HG03432 (cell line): ENCODE data around the gene CDON.

Source experiments
- ATAC-seq: cut with Tn5 transposase; IDR thresholded peaks from one replicate; pipeline ENCODE4 v1.9.1; 2021; ENCODE audit warnings: mild to moderate bottlenecking, moderate library complexity; ENCODE audit not compliant: unreplicated experiment

The CDON gene

DNA sequence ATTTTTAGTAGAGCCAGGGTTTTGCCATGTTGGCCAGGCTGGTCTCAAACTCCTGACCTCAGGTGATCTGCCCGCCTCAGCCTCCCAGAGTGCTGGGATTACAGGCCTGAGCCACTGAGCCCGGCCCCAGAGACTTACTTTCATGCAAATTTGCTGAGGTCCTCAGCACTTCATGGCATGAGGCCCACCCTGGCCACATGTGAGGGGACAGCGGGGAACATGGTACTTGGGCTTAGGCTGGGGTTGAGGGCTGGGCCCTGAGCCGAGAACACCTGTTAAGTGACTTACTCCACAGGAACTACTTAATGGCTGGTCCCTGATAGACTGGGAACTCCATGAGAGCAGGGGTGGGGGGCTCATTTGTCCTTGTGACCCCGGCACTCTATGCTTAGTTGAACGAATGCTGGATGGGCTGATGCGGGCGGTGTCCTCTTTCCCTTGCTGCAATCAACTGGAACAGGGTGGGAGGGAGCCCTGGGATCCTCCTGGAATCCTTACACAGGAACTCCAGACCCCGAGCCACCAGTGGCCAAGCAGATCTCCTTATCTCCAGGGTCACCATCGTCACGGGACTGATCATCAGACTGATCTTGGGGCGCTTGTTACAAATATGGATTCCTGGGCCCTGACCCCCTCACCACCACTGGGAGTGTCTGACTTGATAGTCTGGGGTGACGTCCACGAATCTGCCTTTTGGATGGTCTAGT, 115.8 kb downstream of the CDON start:
- ATAC-seq, result no peak

DNA sequence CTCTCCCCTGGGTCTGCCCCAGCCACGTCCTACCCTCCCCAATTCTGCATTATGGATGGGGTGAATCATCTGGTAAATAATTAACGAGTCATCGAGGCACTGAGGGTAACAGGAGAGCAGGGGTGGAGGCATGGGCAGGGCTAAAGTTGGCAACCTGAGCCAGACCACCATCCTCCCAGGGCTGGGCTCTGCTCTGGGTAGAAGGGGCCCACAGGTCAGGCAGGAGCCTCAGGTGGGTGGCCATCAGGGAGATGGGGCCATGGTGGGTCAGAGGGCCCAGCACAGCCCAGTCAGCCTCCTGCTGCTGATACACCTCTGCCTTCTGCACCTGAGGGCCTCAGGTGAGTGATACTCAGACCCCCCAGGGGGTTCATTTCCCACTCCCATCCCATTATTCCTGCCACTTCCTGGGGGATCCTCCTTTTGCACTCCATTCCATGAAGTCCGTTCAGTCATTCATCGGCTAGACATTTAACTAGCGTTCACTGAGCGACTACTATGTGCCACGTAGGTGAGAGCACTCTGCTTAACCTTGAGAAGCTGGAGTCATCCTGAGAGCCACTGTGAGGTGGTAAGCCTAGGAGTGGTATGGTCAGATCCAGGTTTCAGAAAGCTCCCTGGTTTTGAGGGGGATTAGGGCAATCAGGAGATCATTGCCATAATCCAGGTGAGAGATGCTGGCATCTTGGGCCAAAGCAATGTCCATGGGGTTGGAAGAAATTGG, 116.7 kb downstream of the CDON start, which contains the start of gene VSIG10L2:
VSIG10L2 (plus strand) TSS at position 248 of the 724 bp plus-strand sequence; CDS start at position 260, 12 bp downstream.
- ATAC-seq, result no peak

DNA sequence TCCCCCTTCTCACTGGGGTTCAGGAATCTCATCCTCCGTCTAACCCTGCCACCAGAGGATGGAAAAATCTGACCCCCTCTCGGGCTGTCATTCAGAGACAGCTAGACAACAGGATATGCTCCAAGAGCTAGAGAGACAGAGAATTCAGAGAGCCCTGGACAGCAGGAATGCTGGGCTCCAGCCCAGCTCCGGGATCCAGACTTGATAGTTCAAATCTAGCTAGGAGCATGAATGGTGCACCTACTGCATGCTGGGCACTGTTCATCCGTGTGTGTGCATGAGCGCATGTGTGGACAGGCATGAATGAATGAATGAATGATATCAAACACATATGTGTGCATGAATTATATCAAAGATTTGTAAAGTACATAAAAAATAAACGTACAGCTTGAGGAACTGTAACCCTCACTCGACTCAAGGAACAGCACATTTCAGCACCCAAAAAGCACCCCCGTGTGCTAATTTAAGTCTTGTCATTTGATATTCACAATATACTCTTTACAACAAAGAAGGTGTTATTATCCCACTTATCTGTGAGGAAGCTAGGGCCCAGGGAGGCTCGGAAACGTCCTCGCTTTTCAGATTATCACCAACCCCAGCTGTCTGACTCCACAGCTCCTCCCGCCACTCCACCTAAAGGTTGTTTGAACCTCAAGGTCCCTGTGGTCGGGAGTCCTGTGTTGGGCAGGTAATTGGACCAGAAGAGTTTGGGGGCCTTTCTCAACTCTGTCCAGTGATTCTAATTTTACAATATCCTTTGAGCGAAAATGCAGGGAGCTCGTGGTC, 117.5 kb downstream of the CDON start:
- no peak for ATAC-seq

DNA sequence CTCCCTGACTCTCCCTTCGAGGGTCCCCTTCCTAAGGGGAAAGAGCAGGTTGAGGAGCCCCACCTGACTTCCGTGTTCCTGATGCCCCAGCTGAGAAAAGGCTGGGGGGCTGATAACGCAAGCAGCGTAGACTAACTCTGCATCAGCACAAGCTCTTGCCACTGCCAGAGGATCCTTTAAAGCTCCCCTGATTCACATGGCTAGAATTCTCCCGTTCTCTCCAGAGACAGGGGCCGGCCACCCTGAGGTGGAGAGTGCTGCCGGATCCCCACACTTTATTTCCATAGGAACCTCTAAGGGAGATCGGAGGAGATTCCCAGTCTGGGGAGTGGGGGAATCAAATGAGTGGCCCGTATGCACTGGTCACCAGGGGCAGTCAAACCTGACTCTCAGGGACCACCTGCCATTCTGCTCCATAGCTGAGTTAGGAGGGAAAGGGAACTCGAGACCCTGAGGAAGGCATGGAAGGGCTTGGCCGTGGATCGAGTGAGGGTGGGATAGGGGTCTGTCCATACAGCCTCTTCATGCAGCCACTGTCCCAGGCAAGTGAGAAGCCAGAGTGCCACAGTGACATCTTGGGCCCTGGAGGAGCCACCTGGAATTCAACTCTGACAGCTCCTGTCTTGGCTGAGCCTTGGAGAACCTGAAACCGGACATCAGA, 118.2 kb downstream of the CDON start:
- ATAC-seq, result no peak

DNA sequence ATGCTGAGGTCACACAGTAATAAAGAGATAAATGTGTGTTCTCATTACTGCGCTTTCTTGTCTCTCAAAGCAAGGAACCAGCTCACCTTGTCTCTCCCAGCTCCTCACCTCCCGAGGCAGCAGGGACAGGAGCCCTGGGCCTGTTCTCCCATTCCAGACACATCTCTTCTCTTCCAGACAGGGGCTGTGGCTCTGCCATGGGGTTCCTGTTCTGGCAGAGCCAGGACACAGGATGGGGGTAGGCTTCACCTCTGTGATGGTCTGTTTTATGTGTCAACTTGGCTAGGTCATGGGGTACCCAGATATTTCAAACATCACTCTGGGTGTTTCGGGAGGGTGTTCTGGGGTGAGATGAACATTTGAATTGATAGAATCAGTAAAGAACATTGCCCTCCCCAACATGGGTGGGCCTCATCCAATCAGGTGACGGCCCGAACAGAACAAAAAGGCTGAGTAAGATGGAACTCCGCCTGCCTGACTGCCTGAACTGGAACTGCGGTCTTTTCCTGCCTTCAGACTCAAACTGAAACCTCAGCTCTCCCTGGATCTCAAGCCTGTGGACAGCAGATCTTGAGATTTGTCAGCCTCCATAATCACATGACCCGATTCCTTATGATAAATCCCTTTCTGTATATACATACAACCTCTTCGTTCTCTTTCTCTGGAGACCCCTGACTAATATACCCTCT, 118.9 kb downstream of the CDON start:
- ATAC-seq, result no peak

DNA sequence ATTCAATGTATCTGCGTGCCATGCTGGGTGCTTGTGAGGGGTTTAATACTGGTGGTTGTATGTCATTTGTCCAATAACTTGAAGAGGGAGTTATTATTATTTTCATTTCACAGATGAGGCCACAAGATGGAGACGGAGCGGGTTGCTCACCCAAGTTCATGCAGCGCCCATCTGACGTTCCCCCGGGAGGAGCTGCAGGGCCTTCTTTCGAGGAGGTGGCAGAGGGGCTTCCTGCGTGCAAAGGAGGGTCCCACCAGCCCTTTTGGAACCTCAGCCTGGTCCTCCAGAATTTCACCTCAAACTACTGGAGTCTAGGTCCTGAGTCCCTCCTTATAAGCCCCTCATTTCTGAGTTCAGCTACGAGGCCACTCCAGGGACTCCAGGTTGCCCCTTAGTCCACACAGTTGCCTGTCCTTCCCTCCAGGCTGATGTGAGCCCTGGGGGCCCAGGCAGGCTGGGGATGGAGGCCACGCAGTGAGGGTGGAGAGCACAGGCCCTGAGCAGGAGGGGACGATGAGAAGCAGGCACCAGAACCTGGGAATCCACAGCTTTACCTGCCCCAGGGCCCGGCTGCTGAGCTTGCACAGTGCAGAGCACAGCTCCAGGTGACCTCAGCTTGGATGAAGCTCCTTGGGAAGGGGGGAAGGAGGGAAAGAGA, 119.8 kb downstream of the CDON start:
- no peak for ATAC-seq

DNA sequence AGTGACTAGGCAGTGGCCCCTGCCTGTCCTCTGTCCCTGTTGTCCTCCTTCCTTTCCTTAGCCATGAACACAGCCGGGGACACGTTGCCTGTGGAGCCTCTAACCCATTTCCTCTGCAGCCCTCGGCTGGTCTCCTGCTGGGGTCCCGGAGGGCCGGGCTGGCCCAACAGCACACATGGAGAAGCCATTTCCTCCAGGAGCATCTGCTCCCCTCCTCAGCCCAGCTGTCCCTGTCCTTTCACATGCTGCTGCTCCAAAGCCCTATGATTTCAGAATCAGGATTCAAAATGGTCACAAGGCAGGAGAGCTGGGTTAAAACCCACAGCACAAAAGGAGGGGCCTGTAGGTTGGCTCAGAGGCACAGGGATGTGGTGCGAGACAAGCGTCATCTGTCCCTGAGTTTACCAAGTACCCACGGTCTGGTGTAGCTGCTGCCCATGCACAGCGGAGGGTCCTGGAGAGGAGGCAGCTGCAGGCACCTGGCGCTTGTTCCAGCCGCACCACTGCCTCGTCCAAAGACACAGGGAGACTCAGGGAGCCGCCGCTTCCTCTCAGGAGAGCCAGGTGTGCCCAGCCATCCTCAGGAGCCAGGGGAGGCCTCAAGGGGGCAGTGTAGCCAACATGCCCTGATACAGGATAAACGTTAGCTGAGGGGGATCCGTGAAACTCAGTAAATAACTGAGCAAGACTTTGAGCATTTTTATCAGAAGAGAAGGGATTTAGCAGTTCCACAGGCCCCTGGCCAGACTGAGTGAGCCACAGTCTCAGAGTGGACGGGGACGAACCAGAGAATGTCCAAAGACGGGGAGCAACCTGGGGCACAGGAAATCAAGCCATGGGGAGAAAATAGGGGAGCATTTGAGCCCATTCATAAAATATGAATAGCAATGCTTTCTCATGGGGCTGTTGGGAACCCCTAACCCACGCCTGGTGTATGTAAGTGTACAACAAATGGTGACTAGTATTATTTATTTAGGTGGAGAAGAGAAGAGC, 120.8 kb downstream of the CDON start:
- peak; percentile 50 for ATAC-seq

DNA sequence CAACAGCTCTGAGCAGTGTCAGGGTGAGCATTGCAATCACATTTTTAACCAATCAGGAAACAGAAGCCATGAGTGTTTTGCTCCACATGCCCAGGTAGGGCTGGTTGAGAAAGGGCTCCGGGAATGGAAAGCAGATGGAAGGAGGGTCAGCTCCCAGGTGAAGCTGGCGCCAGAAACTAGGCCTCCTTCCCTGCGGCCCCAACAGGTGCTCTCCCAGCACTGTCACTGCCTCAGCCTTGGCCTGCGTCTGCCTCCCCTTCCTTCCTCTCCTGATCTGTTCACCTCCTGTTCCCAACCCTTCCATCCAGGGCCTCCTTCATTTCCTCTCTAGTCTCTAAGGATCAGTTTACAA, 121.4 kb downstream of the CDON start:
- no peak for ATAC-seq

DNA sequence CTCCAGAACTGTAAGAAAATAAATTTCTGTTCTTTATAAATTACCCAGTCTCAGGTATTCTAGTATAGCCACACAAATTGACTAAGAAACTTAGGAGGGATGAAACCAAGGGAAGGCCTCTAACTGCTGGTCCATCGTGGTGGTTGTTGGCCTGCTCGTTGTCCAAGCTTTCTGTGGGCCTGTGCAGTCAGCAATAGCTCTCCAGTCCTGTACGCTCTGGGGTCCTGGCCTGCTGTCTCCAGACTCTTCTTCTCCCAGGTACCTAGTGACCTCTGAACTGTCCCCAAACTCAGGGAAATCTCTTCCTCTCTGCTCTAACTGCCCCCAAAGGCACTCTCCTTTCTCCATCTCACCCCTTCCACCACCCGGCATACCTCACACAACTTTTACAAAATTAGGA, 122.5 kb downstream of the CDON start:
- ATAC-seq, result no peak

DNA sequence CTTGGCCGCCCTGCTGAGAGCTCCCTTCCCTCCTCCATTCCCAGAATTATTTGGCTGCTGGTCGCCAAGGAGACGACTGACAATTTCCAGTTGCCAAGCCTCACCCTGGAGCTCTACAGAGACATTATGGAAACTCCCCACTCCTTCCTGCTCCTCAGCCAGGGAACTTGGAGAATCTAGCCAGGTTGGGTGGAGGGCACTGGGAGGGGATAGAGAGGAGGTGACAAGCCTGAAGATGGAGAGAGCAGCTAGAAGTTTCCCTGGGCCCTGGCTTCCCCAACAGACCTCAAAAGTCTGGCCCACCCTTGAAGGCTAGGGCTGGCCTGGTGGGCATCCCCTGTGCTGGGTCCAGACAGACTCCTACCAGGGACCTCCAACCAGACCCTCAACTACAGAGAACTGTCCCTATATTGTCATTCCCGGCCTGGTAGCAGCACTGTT, 123.6 kb downstream of the CDON start:
- ATAC-seq, result no peak

DNA sequence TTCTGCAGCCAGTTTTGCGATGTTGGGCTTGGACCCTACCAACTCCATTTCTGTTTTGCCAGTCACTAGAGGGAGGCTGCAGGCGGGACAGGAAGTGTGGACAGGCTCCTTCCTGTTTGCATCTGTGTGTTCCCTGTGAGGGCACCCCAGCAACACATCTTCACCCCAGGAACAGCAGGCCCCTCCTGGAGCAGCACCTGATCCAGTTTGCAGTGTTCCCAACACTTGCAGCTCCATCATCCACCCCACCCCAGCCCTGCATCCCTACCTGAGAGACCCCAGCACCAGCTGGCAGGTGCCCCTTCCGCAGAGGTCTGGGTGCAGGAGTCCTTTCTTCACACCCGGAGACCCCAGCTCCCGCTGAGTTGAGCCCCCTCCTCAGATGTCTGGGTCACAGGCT, 124.2 kb downstream of the CDON start:
- ATAC-seq, result no peak

DNA sequence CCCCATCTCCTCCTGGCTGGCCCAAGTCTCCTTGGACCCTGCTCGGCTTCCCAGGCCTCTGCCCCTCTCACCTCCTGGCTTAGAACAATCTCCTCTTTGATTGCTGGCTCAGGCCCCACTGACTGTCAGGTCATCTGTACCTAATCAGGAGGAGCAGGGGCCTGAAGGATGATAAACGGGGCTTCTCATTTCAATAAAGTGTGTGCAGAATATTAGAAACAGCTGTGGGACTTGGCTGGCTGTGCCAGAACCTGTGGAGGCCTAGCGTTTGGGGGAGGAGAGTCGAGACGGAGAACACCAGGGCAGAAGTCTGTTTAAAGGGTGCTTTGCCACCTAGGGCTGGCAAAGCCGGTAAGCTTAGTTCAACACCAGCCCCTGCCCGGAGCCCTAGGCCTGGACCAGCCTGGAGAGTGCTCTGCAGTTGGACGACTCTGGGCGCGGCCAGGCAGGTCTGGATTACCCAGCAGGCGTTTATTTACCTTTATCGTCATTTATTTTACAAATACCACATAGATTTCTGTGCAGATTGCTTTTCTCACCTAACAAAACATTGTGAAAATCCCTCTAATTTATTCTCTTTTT, 127.0 kb downstream of the CDON start:
- no peak for ATAC-seq

DNA sequence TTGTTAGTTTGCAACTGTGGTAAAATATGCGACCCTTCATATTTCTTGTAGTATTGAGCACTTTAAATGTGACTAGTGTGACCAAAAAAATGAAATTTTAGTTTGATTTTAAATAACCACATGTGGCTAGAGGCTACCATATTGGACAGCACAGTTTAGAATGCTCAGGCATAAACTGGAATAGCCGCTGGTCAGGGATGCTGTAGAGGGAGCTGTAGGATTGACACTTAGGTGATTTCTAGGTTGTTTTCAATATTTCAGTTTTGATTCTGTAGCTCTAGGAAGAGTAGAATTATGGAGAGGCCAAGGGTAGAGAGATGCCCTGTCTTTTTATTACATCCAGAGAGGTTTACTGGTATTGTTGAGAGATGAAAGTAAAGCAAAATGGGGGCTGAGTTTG, 127.6 kb downstream of the CDON start:
- no peak for ATAC-seq

DNA sequence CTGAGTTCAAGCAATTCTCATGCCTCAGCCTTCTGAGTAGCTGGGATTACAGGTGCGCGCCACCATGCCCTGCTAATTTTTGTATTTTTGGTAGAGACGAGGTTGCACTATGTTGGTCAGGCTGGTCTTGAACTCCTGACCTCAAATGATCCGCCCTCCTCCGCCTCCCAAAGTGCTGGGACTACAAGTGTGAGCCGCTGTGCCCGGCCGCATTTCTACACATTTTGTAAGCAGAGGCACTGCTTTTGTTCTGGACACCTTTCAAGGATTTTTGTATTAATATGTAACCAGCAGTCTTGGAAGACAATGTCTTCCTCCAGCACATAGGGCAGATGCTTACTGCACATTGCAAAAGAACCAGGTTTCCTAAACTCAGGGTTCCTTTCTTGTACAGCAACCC, 128.2 kb downstream of the CDON start:
- ATAC-seq, result no peak

DNA sequence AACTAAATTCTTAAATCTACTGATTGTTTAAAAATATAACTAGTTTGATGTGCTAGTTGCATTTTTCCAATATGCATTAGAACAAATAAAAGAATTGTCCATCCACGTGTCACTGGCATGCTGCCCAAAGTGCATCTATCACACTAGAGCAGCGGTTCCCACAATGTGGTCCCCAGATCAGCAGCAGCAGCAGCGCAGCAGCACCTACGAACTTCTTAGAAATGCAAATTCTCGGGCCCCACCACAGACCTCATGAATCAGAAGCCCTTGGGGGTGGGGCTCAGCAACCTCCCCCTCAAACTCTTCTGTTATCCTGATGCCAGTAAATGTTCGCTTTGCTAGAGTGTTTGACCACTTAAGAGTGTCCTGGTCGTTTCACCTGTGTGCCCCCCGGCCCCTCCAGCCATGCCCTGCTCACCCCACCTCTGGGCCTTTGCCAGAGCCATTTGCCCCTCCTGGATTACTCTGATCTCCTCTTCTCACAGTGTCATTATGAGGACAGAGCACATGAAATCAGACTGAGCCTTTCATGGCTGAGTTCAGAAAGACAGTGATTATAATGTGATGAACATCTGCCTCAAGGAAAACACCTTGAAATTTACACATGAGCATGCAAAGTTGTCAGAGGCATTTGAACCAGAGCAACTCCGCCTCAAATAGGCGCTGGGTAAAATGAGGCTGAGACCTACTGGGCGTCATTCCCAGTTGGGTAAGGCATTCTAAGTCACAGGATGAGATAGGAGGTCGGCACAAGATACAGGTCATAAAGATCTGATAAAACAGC, 129.4 kb downstream of the CDON start:
- ATAC-seq, result no peak

DNA sequence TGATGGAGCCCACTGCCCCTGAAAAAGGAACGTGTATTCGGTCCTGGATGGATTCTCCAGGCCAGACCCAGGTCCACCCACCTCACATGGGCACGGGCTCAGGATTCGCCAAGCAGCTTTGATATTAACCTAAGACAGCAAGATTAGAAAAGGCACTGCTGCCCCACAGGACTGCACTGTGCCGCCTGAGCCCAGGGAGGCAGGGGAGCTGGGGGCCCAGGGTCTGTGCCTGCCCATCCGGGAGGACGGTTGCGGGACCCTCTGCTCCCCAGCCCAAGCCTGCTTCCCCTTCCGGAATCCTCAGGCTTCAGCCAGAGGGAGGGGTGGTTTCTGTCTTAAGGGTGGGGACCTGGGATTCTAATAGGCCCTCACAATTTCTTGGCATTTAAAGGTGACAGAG, 130.4 kb downstream of the CDON start:
- no peak for ATAC-seq

DNA sequence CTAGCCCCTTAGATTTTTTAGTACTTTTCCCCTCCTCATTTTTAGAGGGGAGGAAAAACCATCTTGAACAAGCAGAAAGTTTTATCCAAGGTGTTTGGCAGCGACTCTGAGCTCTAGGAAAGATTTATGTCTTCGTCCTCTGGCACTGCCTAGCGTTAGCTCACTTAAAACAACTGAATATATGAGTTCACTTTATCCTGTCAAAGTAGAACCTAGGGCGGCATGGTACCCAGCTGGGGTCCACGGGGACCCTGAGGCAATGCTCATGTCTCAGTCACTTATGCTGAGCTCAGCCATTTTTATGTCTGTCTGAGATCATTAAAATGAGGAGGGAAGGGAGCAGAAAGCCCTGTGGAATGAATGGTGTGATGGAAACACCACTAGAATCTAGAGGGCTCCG, 131.0 kb downstream of the CDON start:
- ATAC-seq, result no peak

DNA sequence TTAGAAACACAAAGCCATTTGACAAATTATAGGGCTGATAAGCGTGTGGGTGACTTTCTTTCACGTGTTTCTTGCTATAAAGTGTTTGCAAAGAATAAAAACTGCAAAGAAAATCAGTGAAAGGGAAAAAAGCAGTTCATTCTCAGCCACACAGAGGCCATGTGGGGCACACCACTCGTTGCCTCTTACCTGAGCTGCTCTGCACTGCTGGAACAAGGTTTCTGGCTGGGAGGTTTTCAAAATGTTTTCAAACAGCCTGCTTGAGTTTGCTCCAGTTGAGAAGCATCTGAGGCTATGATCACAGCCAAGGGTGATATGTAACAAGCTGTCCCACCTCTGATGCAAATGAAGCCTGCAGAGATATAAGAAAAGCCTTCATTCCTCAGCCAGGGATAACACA, 131.6 kb downstream of the CDON start:
- no peak for ATAC-seq
